HepG2 (cell line): ENCODE data around the gene CNTN2. TPM values are rescaled to one million over a fixed set of nuclear protein-coding genes. Genes with fewer than 3 reads are reported as not detected.

Source experiments
- ATAC-seq: fragments of 200-7000 bp; cut with Tn5 transposase; 3 replicates; pipeline ENCODE4 v1.9.1; 2020; ENCODE audit warnings: mild to moderate bottlenecking, moderate library complexity
- BruUV-seq: library from RNA; stranded (reverse); fragments of 400-500 nt; replicated peaks from 2 replicates; lab custom pipeline; 2021; lab: Mats Ljungman, UMichigan
- CTCF ChIA-PET: fragments of 300-600 bp; formaldehyde crosslinking; extraction: SDS; loops from one replicate; lab custom pipeline; 2021; ENCODE audit warnings: low total read pairs, inconsistent platforms, low intra/inter-chr PET ratio; lab: Yijun Ruan, JAX
- POLR2A ChIA-PET: fragments of 350-600 bp; sonication (Branson Sonifier 250); formaldehyde crosslinking; loops from one replicate; lab custom pipeline; 2020; ENCODE audit warnings: antibody characterized with exemption, inconsistent platforms; lab: Yijun Ruan, JAX
- DNase-seq: peaks from one replicate; pipeline ENCODE4 v3.0.0-alpha.2; 2015; ENCODE audit warnings: low spot score
- FAIRE-seq: peaks from 3 replicates; lab custom pipeline; 2011; peaks lifted over from hg19 to GRCh38; lab: Jason Lieb, UNC
- H2AFZ ChIP-seq: one replicate; pipeline ENCODE4 v1.6.1; 2011; ENCODE audit warnings: low read length, inconsistent platforms
- H3K27ac ChIP-seq: fragments of 300-600 bp; 3 replicates; pipeline ENCODE4 v1.8.0; 2011; ENCODE audit warnings: mixed run types, mild to moderate bottlenecking, mixed read lengths, low read length, inconsistent platforms; ENCODE audit not compliant: insufficient read depth; ENCODE audit errors: extremely low read length
- H3K27me3 ChIP-seq, 2 experiments: fragments of 200-600 bp in 1 of 2; 2 replicates in 1 of 2; 3 replicates in 1 of 2; pipeline versions ENCODE4 v1.6.0 to v1.8.0; 2011; ENCODE audit warnings: low read length in 2 of 2, mild to moderate bottlenecking in 2 of 2, moderate library complexity in 2 of 2, inconsistent platforms in 1 of 2; ENCODE audit not compliant: insufficient read depth in 2 of 2, control insufficient read depth in 1 of 2
- H3K36me3 ChIP-seq, 2 experiments: fragments of 200-600 bp in 1 of 2; replicated peaks in 1 of 2; 2 replicates in 1 of 2; 3 replicates in 1 of 2; pipeline versions ENCODE4 v1.5.1 to v1.8.0; 2011; ENCODE audit warnings: low read length in 2 of 2, inconsistent platforms in 1 of 2; ENCODE audit not compliant: insufficient read depth in 2 of 2, control insufficient read depth in 1 of 2
- H3K4me1 ChIP-seq: 2 replicates; pipeline ENCODE4 v1.5.1; 2012; ENCODE audit warnings: low read length, inconsistent platforms; ENCODE audit not compliant: insufficient read depth
- H3K4me2 ChIP-seq: 2 replicates; pipeline ENCODE4 v1.6.0; 2011; ENCODE audit warnings: low read depth, low read length, inconsistent platforms
- H3K4me3 ChIP-seq, 3 experiments: fragments of 200-600 bp in 1 of 3; sonication (generic), shearing (Covaris generic) in 1 of 3; replicated peaks in 1 of 3; 2 replicates each; pipeline ENCODE4 v1.5.1; 2011 to 2016; ENCODE audit warnings: low read length in 3 of 3, inconsistent platforms in 2 of 3, low read depth in 2 of 3, mild to moderate bottlenecking in 2 of 3, control low read depth in 1 of 3, mixed read lengths in 1 of 3; ENCODE audit not compliant: insufficient read depth in 1 of 3
- H3K79me2 ChIP-seq: one replicate; pipeline ENCODE4 v1.6.1; 2011; ENCODE audit warnings: low read length, inconsistent platforms; ENCODE audit not compliant: insufficient read depth
- H3K9ac ChIP-seq: 2 replicates; pipeline ENCODE4 v1.6.0; 2011; ENCODE audit warnings: mild to moderate bottlenecking, low read depth, low read length, inconsistent platforms; ENCODE audit not compliant: insufficient read depth
- H3K9me3 ChIP-seq: 2 replicates; pipeline ENCODE4 v1.5.1; 2012; ENCODE audit warnings: mild to moderate bottlenecking, low read length
- H4K20me1 ChIP-seq: 2 replicates; pipeline ENCODE4 v1.6.0; 2011; ENCODE audit warnings: inconsistent platforms, mild to moderate bottlenecking, low read length, moderate library complexity; ENCODE audit not compliant: insufficient read depth
- ARNT2 ChIP-seq: sonication (generic); formaldehyde crosslinking; IDR thresholded peaks from 2 replicates; pipeline ENCODE4 v1.8.0; 2022; ENCODE audit warnings: mild to moderate bottlenecking, low read depth, missing genetic modification reagents, moderate library complexity
- DNMT3B ChIP-seq: conservative IDR thresholded peaks from 2 replicates; pipeline ENCODE4 v1.6.1; 2016; ENCODE audit warnings: missing biosample characterization, control low read depth
- FOXJ3 ChIP-seq: sonication (generic); formaldehyde crosslinking; IDR thresholded peaks from 2 replicates; pipeline ENCODE4 v1.4.0; 2020; ENCODE audit warnings: missing genetic modification reagents, mild to moderate bottlenecking, borderline replicate concordance
- GABPB1 ChIP-seq: IDR thresholded peaks from 2 replicates; pipeline ENCODE4 v1.6.1; 2016; ENCODE audit warnings: mild to moderate bottlenecking, missing genetic modification reagents, moderate library complexity, missing compliant biosample characterization
- ISL2 ChIP-seq: sonication (generic); formaldehyde crosslinking; IDR thresholded peaks from 2 replicates; pipeline ENCODE4 v1.5.0; 2020; ENCODE audit warnings: missing genetic modification reagents
- MXI1 ChIP-seq: IDR thresholded peaks from 3 replicates; pipeline ENCODE4 v1.6.1; 2012; ENCODE audit warnings: low read depth, low read length, inconsistent platforms, borderline replicate concordance
- NCOR1 ChIP-seq: fragments of 200-600 bp; sonication (generic); IDR thresholded peaks from 2 replicates; pipeline ENCODE4 v1.7.0; 2017; ENCODE audit warnings: antibody characterized with exemption, low read length, borderline replicate concordance
- REXO4 ChIP-seq: sonication (generic); formaldehyde crosslinking; IDR thresholded peaks from 2 replicates; pipeline ENCODE4 v1.8.0; 2022; ENCODE audit warnings: missing genetic modification reagents, mild to moderate bottlenecking, borderline replicate concordance
- ZFP90 ChIP-seq: sonication (generic); formaldehyde crosslinking; IDR thresholded peaks from 2 replicates; pipeline ENCODE4 v1.8.0; 2022; ENCODE audit warnings: missing genetic modification reagents, mild to moderate bottlenecking, inconsistent platforms, borderline replicate concordance
- ZKSCAN5 ChIP-seq: sonication (generic); formaldehyde crosslinking; IDR thresholded peaks from 2 replicates; pipeline ENCODE4 v1.5.1; 2020; ENCODE audit warnings: mild to moderate bottlenecking, missing genetic modification reagents
- ZNF232 ChIP-seq: sonication (generic); formaldehyde crosslinking; IDR thresholded peaks from 2 replicates; pipeline ENCODE4 v1.4.0; 2020; ENCODE audit warnings: missing genetic modification reagents, borderline replicate concordance
- ZNF747 ChIP-seq: sonication (generic); formaldehyde crosslinking; IDR thresholded peaks from 2 replicates; pipeline ENCODE4 v1.8.1; 2023; ENCODE audit warnings: missing genetic modification reagents, mild to moderate bottlenecking, borderline replicate concordance
- WGBS: methylation state at CpG from one replicate; pipeline ENCODE4 v1.1.6; 2017; ENCODE audit warnings: low lambda C conversion rate; 5-methylcytosine and 5-hydroxymethylcytosine counted together
- in situ Hi-C: cut with HindIII; loops from 2 replicates; pipeline ENCODE4 v1.10.0; 2017; ENCODE audit warnings: low pct_unique_long_range_greater_than_20kb; ENCODE audit not compliant: extremely low pct_ligation_motif_present
- intact Hi-C: fragments of 100-400 bp; cut with micrococcal nuclease; formaldehyde crosslinking; loops from one replicate; pipeline ENCODE4 v1.10.0; 2022; ENCODE audit not compliant: unreplicated experiment
- polyA plus RNA-seq, 8 experiments: library from polyadenylated mRNA; depleted of rRNA in 3 of 8; stranded (reverse) in 7 of 8; unstranded in 1 of 8; fragments of >200 nt; fragmentation: Illumina TruSeq in 4 of 8; extraction: Trizol in 4 of 8; gene quantifications; 2 replicates each; pipeline versions ENCODE4 v1.2.1 to v1.2.3, GENCODE V29; 2011 to 2016; ENCODE audit warnings: low read depth in 4 of 8, missing spikeins in 1 of 8, mixed read lengths in 1 of 8; ENCODE audit not compliant: insufficient read depth in 1 of 8
- total RNA-seq, 5 experiments: library from RNA; depleted of rRNA; stranded (reverse); fragments of >200 nt; fragmentation: Illumina TruSeq; extraction: Trizol; gene quantifications; 2 replicates each; pipeline ENCODE4 v1.2.3, GENCODE V29; 2016; ENCODE audit warnings: low read depth in 1 of 5
- TF ChIP-seq, protein P1 (sequence below): sonication (generic); formaldehyde crosslinking; IDR thresholded peaks from 2 replicates; pipeline ENCODE4 v1.9.0; 2021; ENCODE audit warnings: missing genetic modification reagents, mild to moderate bottlenecking, borderline replicate concordance
- TF ChIP-seq, protein P2 (sequence below): sonication (generic); formaldehyde crosslinking; IDR thresholded peaks from 2 replicates; pipeline ENCODE4 v1.5.0; 2020; ENCODE audit warnings: mild to moderate bottlenecking, missing genetic modification reagents
- TF ChIP-seq, protein P3 (sequence below): sonication (generic); formaldehyde crosslinking; IDR thresholded peaks from 2 replicates; pipeline ENCODE4 v1.4.0; 2020; ENCODE audit warnings: missing genetic modification reagents

The CNTN2 gene
- total and polyA plus RNA-seq, 2 of the 13 experiments (the other 11 are each of a cell fraction or from before 2014, with no cell fraction given) = not detected

DNA sequence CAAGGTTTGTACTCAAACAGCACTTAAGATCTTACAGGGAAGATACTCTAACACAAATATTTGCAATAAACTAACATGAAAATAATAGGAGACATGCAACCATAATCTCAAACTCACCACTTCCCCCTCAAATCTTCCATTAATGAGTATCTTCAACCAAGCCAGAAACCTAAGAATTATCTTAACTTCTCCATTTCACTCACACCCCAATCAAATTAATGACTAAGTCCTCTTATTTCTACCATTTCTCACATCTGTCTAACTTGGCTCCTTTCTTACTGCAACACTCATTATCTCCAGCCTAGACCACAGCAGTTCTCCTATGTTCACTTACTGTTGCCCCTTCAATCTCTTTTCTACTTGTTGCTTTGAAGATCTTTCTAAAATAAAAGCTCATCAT lies 68.3 kb downstream of the CNTN2 start:
- CTCF ChIA-PET = no interaction called here

DNA sequence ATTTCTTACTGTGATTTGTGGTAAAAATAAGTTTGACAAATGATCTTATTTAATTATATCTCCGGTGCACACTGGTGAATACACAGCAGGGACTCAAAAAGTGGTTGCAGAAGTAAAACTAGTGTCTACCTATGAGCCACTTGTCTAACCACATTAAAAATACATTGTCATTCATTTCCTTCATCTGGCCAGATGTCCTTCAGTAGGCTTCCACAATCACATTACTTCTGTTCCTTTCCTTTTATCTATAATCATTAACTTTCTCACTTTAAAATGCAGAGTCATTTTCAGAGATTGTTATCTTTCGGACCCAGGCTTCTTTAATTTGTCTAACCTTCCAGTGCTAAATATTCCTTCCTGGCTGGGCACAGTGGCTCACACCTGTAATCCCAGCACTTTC lies 75.7 kb downstream of the CNTN2 start:
- WGBS = 98% methylated on average over 2 of the region's 2 CpGs
- ATAC-seq = no peak
- no peak for DNase-seq
- H3K27ac ChIP-seq = no peak overlapping the region
- H3K4me3 ChIP-seq = no peak overlapping the region
- no peaks in the 10 kb centered on the region; a peak in 1 of 5 replicates for H3K27me3 ChIP-seq
- no peak overlapping the region for H3K4me2 ChIP-seq
- H3K79me2 ChIP-seq = peaks cover 34% of the 10 kb centered on the region
- H2AFZ ChIP-seq = no peak overlapping the region
- H3K36me3 ChIP-seq = peaks cover 2 to 14% of the 10 kb centered on the region in 2 experiments; a peak in 3 of 5 replicates
- POLR2A ChIA-PET = no interaction called here
- intact Hi-C loops = no loop called here
- H3K9me3 ChIP-seq = no peaks in the 10 kb centered on the region
- no TSS peak for BruUV-seq
- CTCF ChIA-PET = no interaction called here
- no peak for FAIRE-seq
- H3K4me1 ChIP-seq = peaks cover 31% of the 10 kb centered on the region
- no peaks in the 10 kb centered on the region for H4K20me1 ChIP-seq
- in situ Hi-C loops = no loop called here
- H3K9ac ChIP-seq = no peak overlapping the region
- TF ChIP-seq FOXJ3 (CRISPR knock-in tag) (no peak), ISL2 (CRISPR knock-in tag) (no peak), ZFP90 (CRISPR knock-in tag) (no peak), DNMT3B (CRISPR knock-in tag) (no peak), GABPB1 (CRISPR knock-in tag) (no peak), NCOR1 (no peak), ZNF747 (CRISPR knock-in tag) (no peak), ARNT2 (CRISPR knock-in tag) (no peak), ZNF232 (CRISPR knock-in tag) (no peak)
- TF ChIP-seq, protein P1, sequence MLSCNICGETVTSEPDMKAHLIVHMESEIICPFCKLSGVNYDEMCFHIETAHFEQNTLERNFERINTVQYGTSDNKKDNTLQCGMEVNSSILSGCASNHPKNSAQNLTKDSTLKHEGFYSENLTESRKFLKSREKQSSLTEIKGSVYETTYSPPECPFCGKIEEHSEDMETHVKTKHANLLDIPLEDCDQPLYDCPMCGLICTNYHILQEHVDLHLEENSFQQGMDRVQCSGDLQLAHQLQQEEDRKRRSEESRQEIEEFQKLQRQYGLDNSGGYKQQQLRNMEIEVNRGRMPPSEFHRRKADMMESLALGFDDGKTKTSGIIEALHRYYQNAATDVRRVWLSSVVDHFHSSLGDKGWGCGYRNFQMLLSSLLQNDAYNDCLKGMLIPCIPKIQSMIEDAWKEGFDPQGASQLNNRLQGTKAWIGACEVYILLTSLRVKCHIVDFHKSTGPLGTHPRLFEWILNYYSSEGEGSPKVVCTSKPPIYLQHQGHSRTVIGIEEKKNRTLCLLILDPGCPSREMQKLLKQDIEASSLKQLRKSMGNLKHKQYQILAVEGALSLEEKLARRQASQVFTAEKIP (CRISPR knock-in tag) = no peak
- TF ChIP-seq, protein P2, sequence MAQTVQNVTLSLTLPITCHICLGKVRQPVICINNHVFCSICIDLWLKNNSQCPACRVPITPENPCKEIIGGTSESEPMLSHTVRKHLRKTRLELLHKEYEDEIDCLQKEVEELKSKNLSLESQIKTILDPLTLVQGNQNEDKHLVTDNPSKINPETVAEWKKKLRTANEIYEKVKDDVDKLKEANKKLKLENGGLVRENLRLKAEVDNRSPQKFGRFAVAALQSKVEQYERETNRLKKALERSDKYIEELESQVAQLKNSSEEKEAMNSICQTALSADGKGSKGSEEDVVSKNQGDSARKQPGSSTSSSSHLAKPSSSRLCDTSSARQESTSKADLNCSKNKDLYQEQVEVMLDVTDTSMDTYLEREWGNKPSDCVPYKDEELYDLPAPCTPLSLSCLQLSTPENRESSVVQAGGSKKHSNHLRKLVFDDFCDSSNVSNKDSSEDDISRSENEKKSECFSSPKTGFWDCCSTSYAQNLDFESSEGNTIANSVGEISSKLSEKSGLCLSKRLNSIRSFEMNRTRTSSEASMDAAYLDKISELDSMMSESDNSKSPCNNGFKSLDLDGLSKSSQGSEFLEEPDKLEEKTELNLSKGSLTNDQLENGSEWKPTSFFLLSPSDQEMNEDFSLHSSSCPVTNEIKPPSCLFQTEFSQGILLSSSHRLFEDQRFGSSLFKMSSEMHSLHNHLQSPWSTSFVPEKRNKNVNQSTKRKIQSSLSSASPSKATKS (CRISPR knock-in tag) = no peak
- TF ChIP-seq, protein P3, sequence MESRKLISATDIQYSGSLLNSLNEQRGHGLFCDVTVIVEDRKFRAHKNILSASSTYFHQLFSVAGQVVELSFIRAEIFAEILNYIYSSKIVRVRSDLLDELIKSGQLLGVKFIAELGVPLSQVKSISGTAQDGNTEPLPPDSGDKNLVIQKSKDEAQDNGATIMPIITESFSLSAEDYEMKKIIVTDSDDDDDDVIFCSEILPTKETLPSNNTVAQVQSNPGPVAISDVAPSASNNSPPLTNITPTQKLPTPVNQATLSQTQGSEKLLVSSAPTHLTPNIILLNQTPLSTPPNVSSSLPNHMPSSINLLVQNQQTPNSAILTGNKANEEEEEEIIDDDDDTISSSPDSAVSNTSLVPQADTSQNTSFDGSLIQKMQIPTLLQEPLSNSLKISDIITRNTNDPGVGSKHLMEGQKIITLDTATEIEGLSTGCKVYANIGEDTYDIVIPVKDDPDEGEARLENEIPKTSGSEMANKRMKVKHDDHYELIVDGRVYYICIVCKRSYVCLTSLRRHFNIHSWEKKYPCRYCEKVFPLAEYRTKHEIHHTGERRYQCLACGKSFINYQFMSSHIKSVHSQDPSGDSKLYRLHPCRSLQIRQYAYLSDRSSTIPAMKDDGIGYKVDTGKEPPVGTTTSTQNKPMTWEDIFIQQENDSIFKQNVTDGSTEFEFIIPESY (CRISPR knock-in tag) = no peak

More for the DNA sequence above, 68.3 kb downstream of the CNTN2 start:
- Histone ChIP-seq H3K4me1 (no peaks in the 10 kb centered on the region), H4K20me1 (no peaks in the 10 kb centered on the region), H3K9me3 (no peaks in the 10 kb centered on the region), H3K4me3 (no peak overlapping the region), H2AFZ (no peak overlapping the region), H3K36me3 (peaks cover 2 to 34% of the 10 kb centered on the region in 2 experiments; a peak in 4 of 5 replicates), H3K4me2 (no peak overlapping the region), H3K27ac (no peak overlapping the region), H3K9ac (no peak overlapping the region), H3K27me3 (no peaks in the 10 kb centered on the region), H3K79me2 (no peaks in the 10 kb centered on the region)
- in situ Hi-C loops = no loop called here
- FAIRE-seq (no peak), ATAC-seq (no peak), DNase-seq (no peak)
- BruUV-seq = no TSS peak
- intact Hi-C loops = no loop called here
- TF ChIP-seq MXI1 = no peak
- TF ChIP-seq REXO4 (CRISPR knock-in tag) = no peak
- TF ChIP-seq ZKSCAN5 = no peak
- POLR2A ChIA-PET = interaction anchor here (2.6 kb wide), 1 partner anchor 10 kb away, joined by 8 read pairs; the partner anchor contains the start of gene RBBP5
